ENCODE results near the gene MAPKAP1. TPM values are rescaled to one million over a fixed set of nuclear protein-coding genes. Genes with fewer than 3 reads are reported as not detected.

MAPKAP1 gene
- total and polyA plus RNA-seq, 2 experiments from 2014 or later: 68.4 to 98.5 TPM

DNA sequence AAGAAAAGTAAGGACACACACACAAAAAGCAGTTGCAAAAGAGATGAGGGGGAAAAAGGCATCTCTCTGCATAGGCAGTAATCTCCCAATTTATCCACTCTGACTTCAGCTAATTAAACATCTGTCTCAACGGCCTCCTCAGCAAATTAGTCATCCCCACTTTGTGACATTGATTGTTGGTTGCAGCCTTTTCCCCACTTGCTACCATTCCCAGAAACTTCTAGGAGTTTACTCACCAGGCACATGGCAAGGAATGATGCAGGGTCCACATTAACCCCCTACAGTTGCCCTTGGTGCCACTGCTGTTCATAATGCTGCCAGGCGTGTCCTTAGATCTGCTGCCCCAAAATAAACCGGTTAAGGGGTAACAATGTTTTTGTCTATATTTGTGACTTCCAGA lies 174.6 kb downstream of the MAPKAP1 start:
- H3K4me1 ChIP-seq (ENCODE audit: insufficient read depth): peaks cover 17% of the 10 kb centered on the region
- ATAC-seq: no peak
- no peaks in the 10 kb centered on the region for H3K36me3 ChIP-seq (ENCODE audit: insufficient read depth)
- no peak overlapping the region for H3K27ac ChIP-seq (ENCODE audit: low read depth)
- H3K79me2 ChIP-seq (replicated peaks; ENCODE audit: insufficient read depth): no peaks in the 10 kb centered on the region
- no peak overlapping the region for H3K4me3 ChIP-seq
- no peak for TF ChIP-seq ETS1 (IDR thresholded peaks at IDR 0.05)
- TF ChIP-seq EZH2 (IDR thresholded peaks at IDR 0.05; ENCODE audit: low read depth, unreplicated experiment): no peak
- no peak for TF ChIP-seq REST (IDR thresholded peaks at IDR 0.05; ENCODE audit: unreplicated experiment)
- TF ChIP-seq, protein P1, sequence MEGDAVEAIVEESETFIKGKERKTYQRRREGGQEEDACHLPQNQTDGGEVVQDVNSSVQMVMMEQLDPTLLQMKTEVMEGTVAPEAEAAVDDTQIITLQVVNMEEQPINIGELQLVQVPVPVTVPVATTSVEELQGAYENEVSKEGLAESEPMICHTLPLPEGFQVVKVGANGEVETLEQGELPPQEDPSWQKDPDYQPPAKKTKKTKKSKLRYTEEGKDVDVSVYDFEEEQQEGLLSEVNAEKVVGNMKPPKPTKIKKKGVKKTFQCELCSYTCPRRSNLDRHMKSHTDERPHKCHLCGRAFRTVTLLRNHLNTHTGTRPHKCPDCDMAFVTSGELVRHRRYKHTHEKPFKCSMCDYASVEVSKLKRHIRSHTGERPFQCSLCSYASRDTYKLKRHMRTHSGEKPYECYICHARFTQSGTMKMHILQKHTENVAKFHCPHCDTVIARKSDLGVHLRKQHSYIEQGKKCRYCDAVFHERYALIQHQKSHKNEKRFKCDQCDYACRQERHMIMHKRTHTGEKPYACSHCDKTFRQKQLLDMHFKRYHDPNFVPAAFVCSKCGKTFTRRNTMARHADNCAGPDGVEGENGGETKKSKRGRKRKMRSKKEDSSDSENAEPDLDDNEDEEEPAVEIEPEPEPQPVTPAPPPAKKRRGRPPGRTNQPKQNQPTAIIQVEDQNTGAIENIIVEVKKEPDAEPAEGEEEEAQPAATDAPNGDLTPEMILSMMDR (conservative IDR thresholded peaks at IDR 0.05; ENCODE audit: low read depth in 2 of 2): no peak
- TF ChIP-seq NANOG (IDR thresholded peaks at IDR 0.05; ENCODE audit: borderline replicate concordance): no peak
- TF ChIP-seq JUNB (IDR thresholded peaks at IDR 0.05; ENCODE audit: unreplicated experiment): no peak
- TF ChIP-seq ZNF114 (CRISPR knock-in tag; IDR thresholded peaks at IDR 0.05): no peak
- TF ChIP-seq, protein P2, sequence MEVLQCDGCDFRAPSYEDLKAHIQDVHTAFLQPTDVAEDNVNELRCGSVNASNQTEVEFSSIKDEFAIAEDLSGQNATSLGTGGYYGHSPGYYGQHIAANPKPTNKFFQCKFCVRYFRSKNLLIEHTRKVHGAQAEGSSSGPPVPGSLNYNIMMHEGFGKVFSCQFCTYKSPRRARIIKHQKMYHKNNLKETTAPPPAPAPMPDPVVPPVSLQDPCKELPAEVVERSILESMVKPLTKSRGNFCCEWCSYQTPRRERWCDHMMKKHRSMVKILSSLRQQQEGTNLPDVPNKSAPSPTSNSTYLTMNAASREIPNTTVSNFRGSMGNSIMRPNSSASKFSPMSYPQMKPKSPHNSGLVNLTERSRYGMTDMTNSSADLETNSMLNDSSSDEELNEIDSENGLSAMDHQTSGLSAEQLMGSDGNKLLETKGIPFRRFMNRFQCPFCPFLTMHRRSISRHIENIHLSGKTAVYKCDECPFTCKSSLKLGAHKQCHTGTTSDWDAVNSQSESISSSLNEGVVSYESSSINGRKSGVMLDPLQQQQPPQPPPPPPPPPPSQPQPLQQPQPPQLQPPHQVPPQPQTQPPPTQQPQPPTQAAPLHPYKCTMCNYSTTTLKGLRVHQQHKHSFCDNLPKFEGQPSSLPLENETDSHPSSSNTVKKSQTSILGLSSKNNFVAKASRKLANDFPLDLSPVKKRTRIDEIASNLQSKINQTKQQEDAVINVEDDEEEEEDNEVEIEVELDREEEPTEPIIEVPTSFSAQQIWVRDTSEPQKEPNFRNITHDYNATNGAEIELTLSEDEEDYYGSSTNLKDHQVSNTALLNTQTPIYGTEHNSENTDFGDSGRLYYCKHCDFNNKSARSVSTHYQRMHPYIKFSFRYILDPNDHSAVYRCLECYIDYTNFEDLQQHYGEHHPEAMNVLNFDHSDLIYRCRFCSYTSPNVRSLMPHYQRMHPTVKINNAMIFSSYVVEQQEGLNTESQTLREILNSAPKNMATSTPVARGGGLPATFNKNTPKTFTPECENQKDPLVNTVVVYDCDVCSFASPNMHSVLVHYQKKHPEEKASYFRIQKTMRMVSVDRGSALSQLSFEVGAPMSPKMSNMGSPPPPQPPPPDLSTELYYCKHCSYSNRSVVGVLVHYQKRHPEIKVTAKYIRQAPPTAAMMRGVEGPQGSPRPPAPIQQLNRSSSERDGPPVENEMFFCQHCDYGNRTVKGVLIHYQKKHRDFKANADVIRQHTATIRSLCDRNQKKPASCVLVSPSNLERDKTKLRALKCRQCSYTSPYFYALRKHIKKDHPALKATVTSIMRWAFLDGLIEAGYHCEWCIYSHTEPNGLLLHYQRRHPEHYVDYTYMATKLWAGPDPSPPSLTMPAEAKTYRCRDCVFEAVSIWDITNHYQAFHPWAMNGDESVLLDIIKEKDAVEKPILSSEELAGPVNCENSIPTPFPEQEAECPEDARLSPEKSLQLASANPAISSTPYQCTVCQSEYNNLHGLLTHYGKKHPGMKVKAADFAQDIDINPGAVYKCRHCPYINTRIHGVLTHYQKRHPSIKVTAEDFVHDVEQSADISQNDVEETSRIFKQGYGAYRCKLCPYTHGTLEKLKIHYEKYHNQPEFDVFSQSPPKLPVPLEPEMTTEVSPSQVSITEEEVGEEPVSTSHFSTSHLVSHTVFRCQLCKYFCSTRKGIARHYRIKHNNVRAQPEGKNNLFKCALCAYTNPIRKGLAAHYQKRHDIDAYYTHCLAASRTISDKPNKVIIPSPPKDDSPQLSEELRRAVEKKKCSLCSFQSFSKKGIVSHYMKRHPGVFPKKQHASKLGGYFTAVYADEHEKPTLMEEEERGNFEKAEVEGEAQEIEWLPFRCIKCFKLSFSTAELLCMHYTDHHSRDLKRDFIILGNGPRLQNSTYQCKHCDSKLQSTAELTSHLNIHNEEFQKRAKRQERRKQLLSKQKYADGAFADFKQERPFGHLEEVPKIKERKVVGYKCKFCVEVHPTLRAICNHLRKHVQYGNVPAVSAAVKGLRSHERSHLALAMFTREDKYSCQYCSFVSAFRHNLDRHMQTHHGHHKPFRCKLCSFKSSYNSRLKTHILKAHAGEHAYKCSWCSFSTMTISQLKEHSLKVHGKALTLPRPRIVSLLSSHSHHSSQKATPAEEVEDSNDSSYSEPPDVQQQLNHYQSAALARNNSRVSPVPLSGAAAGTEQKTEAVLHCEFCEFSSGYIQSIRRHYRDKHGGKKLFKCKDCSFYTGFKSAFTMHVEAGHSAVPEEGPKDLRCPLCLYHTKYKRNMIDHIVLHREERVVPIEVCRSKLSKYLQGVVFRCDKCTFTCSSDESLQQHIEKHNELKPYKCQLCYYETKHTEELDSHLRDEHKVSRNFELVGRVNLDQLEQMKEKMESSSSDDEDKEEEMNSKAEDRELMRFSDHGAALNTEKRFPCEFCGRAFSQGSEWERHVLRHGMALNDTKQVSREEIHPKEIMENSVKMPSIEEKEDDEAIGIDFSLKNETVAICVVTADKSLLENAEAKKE (CRISPR knock-in tag; IDR thresholded peaks at IDR 0.05): no peak
- no peak for TF ChIP-seq STAT1 (IDR thresholded peaks at IDR 0.05; ENCODE audit: unreplicated experiment)
- TF ChIP-seq POLR2AphosphoS5 (IDR thresholded peaks at IDR 0.05; ENCODE audit: low read depth): no peak
- no peak for TF ChIP-seq CREB1 (CRISPR knock-in tag; IDR thresholded peaks at IDR 0.05; ENCODE audit: low read depth)
- TF ChIP-seq EZH2phosphoT487 (IDR thresholded peaks at IDR 0.05; ENCODE audit: unreplicated experiment): no peak
- TF ChIP-seq ZNF331 (CRISPR knock-in tag; IDR thresholded peaks at IDR 0.05; ENCODE audit: low read depth): no peak
- H3K9me2 ChIP-seq (ENCODE audit: insufficient read depth): no peaks in the 10 kb centered on the region
- no peak overlapping the region for H3K4me2 ChIP-seq
- DNase-seq (ENCODE audit: low spot score): no peak
- no peak overlapping the region for H2AFZ ChIP-seq
- Mint-ChIP-seq H3K4me1 (peaks cover 27% of the 10 kb centered on the region), H3K27ac (peak overlapping the region; percentile 89; the same call in 1 of the 2 replicates), H3K4me3 (no peak overlapping the region), H3K27me3 (ENCODE audit: insufficient read depth, low read depth, poor library complexity) (no peaks in the 10 kb centered on the region), H3K36me3 (ENCODE audit: low read depth) (no peaks in the 10 kb centered on the region), H3K9me3 (no peaks in the 10 kb centered on the region)
- H3F3A ChIP-seq (replicated peaks; ENCODE audit: low read depth): no peaks in the 10 kb centered on the region
- H3K27me3 ChIP-seq (ENCODE audit: insufficient read depth): no peaks in the 10 kb centered on the region
- no peaks in the 10 kb centered on the region for H4K20me1 ChIP-seq (replicated peaks; ENCODE audit: insufficient read depth)

All from GM23338 (cell line).